ENCODE measurements around the gene CERK. TPM values are rescaled to one million over a fixed set of nuclear protein-coding genes. Genes with fewer than 3 reads are reported as not detected.

CERK gene
- total RNA-seq, 1 experiment from 2014 or later = 24.9 TPM

GRCh38 chr22:46758121-46758520 is 20.1 kb upstream of the CERK start:
- BruUV-seq (replicated peaks) = no TSS peak
- Histone ChIP-seq H3K27me3 (ENCODE audit: insufficient read depth, low read depth) (no peaks in the 10 kb centered on the region), H3K27ac (no peak overlapping the region), H3K4me2 (no peak overlapping the region), H3K4me1 (replicated peaks; ENCODE audit: insufficient read depth) (peaks cover 28% of the 10 kb centered on the region), H2AFZ (no peak overlapping the region), H3F3A (ENCODE audit: insufficient read depth, low read depth) (peaks cover 36% of the 10 kb centered on the region), H3K9me3 (ENCODE audit: insufficient read depth, low read depth) (peaks cover 4% of the 10 kb centered on the region; the same call in 1 of the 2 replicates), H4K20me1 (ENCODE audit: insufficient read depth) (no peaks in the 10 kb centered on the region), H3K36me3 (ENCODE audit: low read depth) (no peaks in the 10 kb centered on the region), H3K79me2 (ENCODE audit: low read depth) (peaks cover 23% of the 10 kb centered on the region), H3K9me2 (ENCODE audit: insufficient read depth) (no peaks in the 10 kb centered on the region), H3K4me3 (no peak overlapping the region)
- POLR2A ChIA-PET (ENCODE audit: unreplicated experiment) = no interaction called here
- TF ChIP-seq CTCF (conservative IDR thresholded peaks at IDR 0.05) (no peak), EZH2 (IDR thresholded peaks at IDR 0.05; ENCODE audit: low read depth) (no peak)
- CTCF ChIA-PET = interaction anchor here (0.8 kb wide), 1 partner anchor 16 kb away, joined by 3 read pairs; no protein-coding TSS in a partner anchor
- DNase-seq = no peak
- intact Hi-C loops (cut with micrococcal nuclease; ENCODE audit: unreplicated experiment) = loop anchor here (2.0 kb wide), 1 partner anchor 19 kb away; the partner anchor contains the start of gene CERK

- peaks cover 15% of the 10 kb centered on the region for H3K79me2 ChIP-seq (ENCODE audit: low read depth)
- CTCF ChIA-PET = no interaction called here
- POLR2A ChIA-PET (ENCODE audit: unreplicated experiment) = no interaction called here
- intact Hi-C loops (cut with micrococcal nuclease; ENCODE audit: unreplicated experiment) = no loop called here
- H3K4me2 ChIP-seq = no peak overlapping the region
- peaks cover 4% of the 10 kb centered on the region; the same call in 1 of the 2 replicates for H3K9me3 ChIP-seq (ENCODE audit: insufficient read depth, low read depth)
- H3K27ac ChIP-seq = no peak overlapping the region
- H3F3A ChIP-seq (ENCODE audit: insufficient read depth, low read depth) = peaks cover 45% of the 10 kb centered on the region
- BruUV-seq (replicated peaks) = no TSS peak
- TF ChIP-seq CTCF (conservative IDR thresholded peaks at IDR 0.05) (no peak), EZH2 (IDR thresholded peaks at IDR 0.05; ENCODE audit: low read depth) (no peak)
- DNase-seq = no peak
- H4K20me1 ChIP-seq (ENCODE audit: insufficient read depth) = no peaks in the 10 kb centered on the region
- H3K36me3 ChIP-seq (ENCODE audit: low read depth) = no peaks in the 10 kb centered on the region
- peaks cover 38% of the 10 kb centered on the region for H3K4me1 ChIP-seq (replicated peaks; ENCODE audit: insufficient read depth)
- no peaks in the 10 kb centered on the region for H3K9me2 ChIP-seq (ENCODE audit: insufficient read depth)
- no peak overlapping the region for H3K4me3 ChIP-seq
- no peaks in the 10 kb centered on the region for H3K27me3 ChIP-seq (ENCODE audit: insufficient read depth, low read depth)
- no peak overlapping the region for H2AFZ ChIP-seq
These were observed 19.1 kb upstream of the CERK start for GRCh38 chr22:46757104-46757503.

- no peaks in the 10 kb centered on the region for H3K27me3 ChIP-seq (ENCODE audit: insufficient read depth, low read depth)
- ChIA-PET CTCF (no interaction called here), POLR2A (ENCODE audit: unreplicated experiment) (no interaction called here)
- peaks cover 44% of the 10 kb centered on the region for H3F3A ChIP-seq (ENCODE audit: insufficient read depth, low read depth)
- H4K20me1 ChIP-seq (ENCODE audit: insufficient read depth) = no peaks in the 10 kb centered on the region
- intact Hi-C loops (cut with micrococcal nuclease; ENCODE audit: unreplicated experiment) = no loop called here
- no peak overlapping the region for H2AFZ ChIP-seq
- H3K4me3 ChIP-seq = no peak overlapping the region
- H3K4me2 ChIP-seq = no peak overlapping the region
- H3K27ac ChIP-seq = no peak overlapping the region
- peaks cover 43% of the 10 kb centered on the region for H3K4me1 ChIP-seq (replicated peaks; ENCODE audit: insufficient read depth)
- H3K79me2 ChIP-seq (ENCODE audit: low read depth) = peaks cover 5% of the 10 kb centered on the region; the same call in 1 of the 2 replicates
- no peaks in the 10 kb centered on the region for H3K36me3 ChIP-seq (ENCODE audit: low read depth)
- H3K9me2 ChIP-seq (ENCODE audit: insufficient read depth) = no peaks in the 10 kb centered on the region
- DNase-seq = no peak
- no TSS peak for BruUV-seq (replicated peaks)
- TF ChIP-seq EZH2 (IDR thresholded peaks at IDR 0.05; ENCODE audit: low read depth) (no peak), CTCF (conservative IDR thresholded peaks at IDR 0.05) (no peak)
- peaks cover 4% of the 10 kb centered on the region; the same call in 1 of the 2 replicates for H3K9me3 ChIP-seq (ENCODE audit: insufficient read depth, low read depth)
These were observed 18.0 kb upstream of the CERK start for GRCh38 chr22:46756097-46756496.

All from PC-9 (cell line).